Hepatocyte (in vitro differentiated cells): ENCODE data around the gene FAM193A.

Source experiments
- CTCF ChIP-seq: fragments of 200-600 bp; sonication (generic); IDR thresholded peaks from 2 replicates; pipeline ENCODE4 v1.5.1; 2016; ENCODE audit warnings: antibody characterized with exemption, mild to moderate bottlenecking; ENCODE audit not compliant: poor library complexity
- EZH2 ChIP-seq: fragments of 200-600 bp; sonication (generic); IDR thresholded peaks from 2 replicates; pipeline ENCODE4 v1.6.1; 2016; ENCODE audit warnings: antibody characterized with exemption, mild to moderate bottlenecking, borderline replicate concordance
- EZH2phosphoT487 ChIP-seq: fragments of 200-600 bp; sonication (generic); IDR thresholded peaks from one replicate; pipeline ENCODE4 v1.6.1; 2018; ENCODE audit warnings: antibody characterized with exemption, mild to moderate bottlenecking, low read depth, moderate library complexity; ENCODE audit not compliant: unreplicated experiment, severe bottlenecking

- TF ChIP-seq CTCF: no peak
- TF ChIP-seq EZH2: no peak
- TF ChIP-seq EZH2phosphoT487: no peak
Observed at GRCh38 chr4:2732526-2732925, 196.1 kb downstream of the FAM193A start.
